HG03460 (cell line): ENCODE data around the gene RRN3.
"Not testable (repeated sequence)": the region's sequence is repeated elsewhere in the genome, so short reads cannot be mapped to it uniquely, and the experiment has no call there.

ENCODE experiments used
- ATAC-seq: cut with Tn5 transposase; IDR thresholded peaks from one replicate; pipeline ENCODE4 v1.9.1; 2021; ENCODE audit not compliant: unreplicated experiment

RRN3 gene

GRCh38 chr16:15052747-15053476 is 41.2 kb downstream of the RRN3 start:
- no peak for ATAC-seq

GRCh38 chr16:15051387-15051951 is 42.6 kb downstream of the RRN3 start:
- no peak for ATAC-seq

- ATAC-seq = not testable (repeated sequence)
Measured at GRCh38 chr16:15050440-15050839, 43.6 kb downstream of the RRN3 start.

GRCh38 chr16:15049581-15050180 is 44.4 kb downstream of the RRN3 start:
- no peak for ATAC-seq

- ATAC-seq = no peak
Measured at GRCh38 chr16:15046692-15047376, 47.2 kb downstream of the RRN3 start.

GRCh38 chr16:15045270-15045669 is 48.8 kb downstream of the RRN3 start:
- ATAC-seq = not testable (repeated sequence)

- no peak for ATAC-seq
Measured at GRCh38 chr16:15044286-15044685, 49.8 kb downstream of the RRN3 start.

- ATAC-seq = no peak
Measured at GRCh38 chr16:15043344-15043743, 50.7 kb downstream of the RRN3 start.

GRCh38 chr16:15041271-15042004 is 52.6 kb downstream of the RRN3 start:
- no peak for ATAC-seq

- no peak for ATAC-seq
Measured at GRCh38 chr16:15038689-15039088, 55.4 kb downstream of the RRN3 start.

- no peak for ATAC-seq
Measured at GRCh38 chr16:15037745-15038144, 56.3 kb downstream of the RRN3 start.

- ATAC-seq = no peak
Measured at GRCh38 chr16:15037003-15037402, 57.1 kb downstream of the RRN3 start.

- ATAC-seq = no peak
Measured at GRCh38 chr16:15035163-15035729, 58.8 kb downstream of the RRN3 start.

GRCh38 chr16:15034266-15035162 is 59.6 kb downstream of the RRN3 start:
- no peak for ATAC-seq

GRCh38 chr16:15033309-15033707 is 60.8 kb downstream of the RRN3 start:
- no peak for ATAC-seq

GRCh38 chr16:15032547-15033308 is 61.3 kb downstream of the RRN3 start:
- no peak for ATAC-seq

- ATAC-seq = no peak
Measured at GRCh38 chr16:15031586-15031985, 62.5 kb downstream of the RRN3 start.

- ATAC-seq = no peak
Measured at GRCh38 chr16:15031179-15031578, 62.9 kb downstream of the RRN3 start.

GRCh38 chr16:15029749-15030148 is 64.3 kb downstream of the RRN3 start:
- not testable (repeated sequence) for ATAC-seq
